HEK293 (cell line): ENCODE data around the gene FAH.

ENCODE experiments used
- BCL11A ChIP-seq: fragments of 450-650 bp; formaldehyde crosslinking; IDR thresholded peaks from 2 replicates; pipeline ENCODE4 v1.5.1; 2016; ENCODE audit warnings: low read depth, missing biosample characterization, missing genetic modification characterization
- ZNF473 ChIP-seq: fragments of 450-650 bp; formaldehyde crosslinking; IDR thresholded peaks from 2 replicates; pipeline ENCODE4 v1.5.1; 2017; ENCODE audit warnings: missing biosample characterization, missing genetic modification characterization

GRCh38 chr15:80231371-80231770 lies 78.6 kb downstream of the FAH start:
- TF ChIP-seq BCL11A (no peak), ZNF473 (tag by site-specific recombination) (no peak)
